GM23248 (cell line): Measurements from ENCODE around the gene CCDC141. TPM values are rescaled to one million over a fixed set of nuclear protein-coding genes. Genes with fewer than 3 reads are reported as not detected.
A peak's percentile ranks its signal among the peaks of the same experiment; 100 is the strongest.

ENCODE experiments used
- DNase-seq: peaks from one replicate; pipeline ENCODE4 v3.0.0-alpha.2; 2015
- H2AFZ ChIP-seq: fragments of 200-600 bp; sonication (generic); 2 replicates; pipeline ENCODE4 v1.6.1; 2016; ENCODE audit warnings: antibody characterized with exemption
- H3F3A ChIP-seq: fragments of 200-600 bp; sonication (generic); 2 replicates; pipeline ENCODE4 v1.6.1; 2016; ENCODE audit warnings: mild to moderate bottlenecking, antibody characterized with exemption, mixed run types; ENCODE audit not compliant: insufficient read depth
- H3K27ac ChIP-seq: fragments of 200-600 bp; sonication (generic); 2 replicates; pipeline ENCODE4 v1.5.1; 2016; ENCODE audit warnings: mild to moderate bottlenecking
- H3K27me3 ChIP-seq: fragments of 200-600 bp; sonication (generic); replicated peaks from 2 replicates; pipeline ENCODE4 v1.6.1; 2016; ENCODE audit warnings: mild to moderate bottlenecking; ENCODE audit not compliant: insufficient read depth
- H3K36me3 ChIP-seq: fragments of 200-600 bp; sonication (generic); 2 replicates; pipeline ENCODE4 v1.6.1; 2016; ENCODE audit warnings: low read depth, mild to moderate bottlenecking
- H3K4me1 ChIP-seq: fragments of 200-600 bp; sonication (generic); 2 replicates; pipeline ENCODE4 v1.6.1; 2016; ENCODE audit warnings: mild to moderate bottlenecking; ENCODE audit not compliant: insufficient read depth
- H3K4me2 ChIP-seq: fragments of 200-600 bp; sonication (generic); one replicate; pipeline ENCODE4 v1.6.1; 2016; ENCODE audit warnings: mild to moderate bottlenecking; ENCODE audit not compliant: unreplicated experiment
- H3K4me3 ChIP-seq: fragments of 200-600 bp; sonication (generic); 2 replicates; pipeline ENCODE4 v1.5.1; 2016; ENCODE audit warnings: mild to moderate bottlenecking
- H3K79me2 ChIP-seq: fragments of 200-600 bp; sonication (generic); 2 replicates; pipeline ENCODE4 v1.6.1; 2016; ENCODE audit warnings: mild to moderate bottlenecking; ENCODE audit not compliant: insufficient read depth
- H3K9ac ChIP-seq: fragments of 200-600 bp; sonication (generic); 2 replicates; pipeline ENCODE4 v1.6.1; 2016; ENCODE audit warnings: mild to moderate bottlenecking
- H3K9me2 ChIP-seq: fragments of 200-600 bp; sonication (generic); 2 replicates; pipeline ENCODE4 v1.6.1; 2016; ENCODE audit warnings: mixed run types, mild to moderate bottlenecking, moderate library complexity; ENCODE audit not compliant: insufficient read depth
- H3K9me3 ChIP-seq: fragments of 200-600 bp; sonication (generic); one replicate; pipeline ENCODE4 v1.6.1; 2017; ENCODE audit warnings: low read depth
- H4K20me1 ChIP-seq: fragments of 200-600 bp; sonication (generic); 2 replicates; pipeline ENCODE4 v1.6.0; 2016; ENCODE audit not compliant: insufficient read depth
- EZH2 ChIP-seq: fragments of 200-600 bp; sonication (generic); IDR thresholded peaks from 2 replicates; pipeline ENCODE4 v1.6.1; 2018; ENCODE audit warnings: antibody characterized with exemption, mild to moderate bottlenecking; ENCODE audit not compliant: insufficient read depth, poor library complexity, severe bottlenecking
- EZH2phosphoT487 ChIP-seq: fragments of 200-600 bp; sonication (generic); IDR thresholded peaks from 2 replicates; pipeline ENCODE4 v1.6.1; 2018; ENCODE audit warnings: antibody characterized with exemption, moderate library complexity, mild to moderate bottlenecking, low read depth; ENCODE audit not compliant: insufficient read depth
- WGBS, 2 experiments: methylation state at CpG; one replicate each; pipeline ENCODE4 v1.1.6; 2015 to 2017; ENCODE audit warnings: low lambda C conversion rate in 2 of 2, low coverage in 1 of 2; ENCODE audit errors: missing lambda C conversion rate in 2 of 2; 5-methylcytosine and 5-hydroxymethylcytosine counted together
- in situ Hi-C: fragments of 300-500 bp; cut with MboI; formaldehyde crosslinking; loops from 2 replicates; pipeline ENCODE4 v1.15.0; 2020
- polyA plus RNA-seq: library from polyadenylated mRNA; unstranded; fragments of >200 nt; fragmentation: Nextera tagmentation; extraction: Ambion mirVana; gene quantifications from 2 replicates; pipeline ENCODE4 v1.2.1, GENCODE V29; 2016
- total RNA-seq: library from RNA; depleted of rRNA; stranded (reverse); fragments of >200 nt; shearing (Covaris generic); gene quantifications from 2 replicates; pipeline ENCODE4 v1.2.3, GENCODE V29; 2014

Gene CCDC141
- total and polyA plus RNA-seq, 2 experiments from 2014 or later = not detected

DNA sequence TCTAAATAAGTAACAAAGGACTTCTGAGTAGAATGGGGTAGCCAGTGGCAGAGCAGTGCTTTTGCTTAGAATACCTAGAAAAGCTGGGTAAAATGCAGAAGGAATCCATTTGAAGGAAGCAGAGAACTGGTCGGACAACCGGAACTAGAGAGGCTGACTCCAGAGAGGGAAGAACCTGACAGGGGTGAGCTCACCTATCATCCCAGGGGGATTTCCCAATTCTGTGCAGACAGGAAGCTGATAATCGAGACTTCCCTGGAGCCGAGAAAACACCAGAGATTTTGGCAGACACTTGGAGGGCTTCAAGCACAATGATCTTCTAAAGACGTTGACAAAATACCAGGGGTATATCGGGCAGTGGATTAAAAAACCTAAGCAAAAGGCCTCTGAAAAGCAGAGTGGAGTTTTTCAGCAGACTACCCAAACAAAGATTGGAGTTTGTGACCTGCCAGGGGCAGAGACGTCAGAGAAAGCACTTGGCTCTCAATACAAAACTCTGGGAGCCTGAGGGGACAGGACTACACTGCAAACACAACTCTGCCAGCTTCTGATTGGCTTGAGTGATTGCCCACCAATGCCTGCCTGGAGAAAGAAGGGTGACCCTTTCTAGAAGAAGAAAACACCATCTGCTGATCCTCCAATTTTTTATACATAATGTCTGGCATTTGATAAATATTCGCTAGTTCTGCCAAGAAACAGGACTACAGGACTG, 175.3 kb downstream of the CCDC141 start:
- Histone ChIP-seq H3K79me2 (no peaks in the 10 kb centered on the region), H4K20me1 (no peaks in the 10 kb centered on the region), H3K4me3 (no peak overlapping the region), H3K4me2 (no peak overlapping the region), H3K9ac (no peak overlapping the region), H3K4me1 (peaks cover 8% of the 10 kb centered on the region), H3K9me3 (no peaks in the 10 kb centered on the region), H3K27ac (no peak overlapping the region), H3F3A (no peaks in the 10 kb centered on the region), H3K36me3 (no peaks in the 10 kb centered on the region), H2AFZ (no peak overlapping the region), H3K27me3 (no peaks in the 10 kb centered on the region), H3K9me2 (no peaks in the 10 kb centered on the region)
- WGBS, 2 experiments = 80 to 84% methylated on average over 8 of the region's 8 CpGs
- DNase-seq = no peak
- TF ChIP-seq EZH2 = no peak
- in situ Hi-C loops = no loop called here

- Histone ChIP-seq H2AFZ (no peak overlapping the region), H3K9me2 (no peaks in the 10 kb centered on the region), H4K20me1 (no peaks in the 10 kb centered on the region), H3K4me3 (no peak overlapping the region), H3K36me3 (no peaks in the 10 kb centered on the region), H3K9ac (no peak overlapping the region), H3K27ac (no peak overlapping the region), H3K79me2 (no peaks in the 10 kb centered on the region), H3K4me2 (no peak overlapping the region), H3F3A (no peaks in the 10 kb centered on the region), H3K9me3 (no peaks in the 10 kb centered on the region), H3K27me3 (no peaks in the 10 kb centered on the region), H3K4me1 (peaks cover 8% of the 10 kb centered on the region)
- in situ Hi-C loops = no loop called here
- 66 to 72% methylated on average over 3 of the region's 3 CpGs for WGBS, 2 experiments
- TF ChIP-seq EZH2 = no peak
- TF ChIP-seq EZH2phosphoT487 = no peak
- DNase-seq = no peak
These were observed 176.0 kb downstream of the CCDC141 start for GRCh38 chr2:178873912-178874311.

- no peak overlapping the region for H3K27ac ChIP-seq
- no peaks in the 10 kb centered on the region for H4K20me1 ChIP-seq
- peaks cover 8% of the 10 kb centered on the region for H3K4me1 ChIP-seq
- no peak for DNase-seq
- no peaks in the 10 kb centered on the region for H3K27me3 ChIP-seq
- 95 to 97% methylated on average over 1 of the region's 1 CpG for WGBS, 2 experiments
- H3F3A ChIP-seq = no peaks in the 10 kb centered on the region
- H3K9ac ChIP-seq = no peak overlapping the region
- H3K36me3 ChIP-seq = no peaks in the 10 kb centered on the region
- no peak overlapping the region for H2AFZ ChIP-seq
- no peaks in the 10 kb centered on the region for H3K9me2 ChIP-seq
- no peak overlapping the region for H3K4me3 ChIP-seq
- in situ Hi-C loops = no loop called here
- H3K79me2 ChIP-seq = no peaks in the 10 kb centered on the region
- H3K4me2 ChIP-seq = no peak overlapping the region
- TF ChIP-seq EZH2 = no peak
- no peak for TF ChIP-seq EZH2phosphoT487
- no peaks in the 10 kb centered on the region for H3K9me3 ChIP-seq
These were observed 178.4 kb downstream of the CCDC141 start for GRCh38 chr2:178871536-178871935.

DNA sequence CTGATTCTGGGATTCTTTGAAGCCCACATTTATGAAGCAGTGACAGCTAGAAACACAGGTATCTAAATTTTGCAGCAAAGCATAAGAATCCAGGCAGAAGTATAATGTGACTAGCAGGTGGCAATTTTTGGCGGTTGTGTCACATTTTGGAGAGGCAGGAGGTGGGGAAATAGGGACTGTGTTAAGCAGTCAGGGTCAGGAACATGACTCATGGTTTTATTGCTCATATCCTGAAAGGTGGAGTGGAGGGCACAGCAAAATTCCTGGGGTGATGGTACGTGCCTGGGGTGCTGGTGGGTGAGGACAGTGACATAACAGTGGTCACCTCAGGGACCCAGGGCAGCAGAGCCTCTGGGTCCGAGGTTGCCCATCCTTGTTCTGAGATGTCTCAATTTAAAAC, 179.2 kb downstream of the CCDC141 start:
- no peaks in the 10 kb centered on the region for H4K20me1 ChIP-seq
- in situ Hi-C loops = no loop called here
- H3K4me1 ChIP-seq = peaks cover 10% of the 10 kb centered on the region
- H3K27ac ChIP-seq = no peak overlapping the region
- no peaks in the 10 kb centered on the region for H3K27me3 ChIP-seq
- H3F3A ChIP-seq = no peaks in the 10 kb centered on the region
- H3K79me2 ChIP-seq = no peaks in the 10 kb centered on the region
- no peak overlapping the region for H3K4me2 ChIP-seq
- H3K9me3 ChIP-seq = no peaks in the 10 kb centered on the region
- no peaks in the 10 kb centered on the region for H3K36me3 ChIP-seq
- H3K9me2 ChIP-seq = no peaks in the 10 kb centered on the region
- no peak overlapping the region for H3K9ac ChIP-seq
- H3K4me3 ChIP-seq = no peak overlapping the region
- DNase-seq = peak; percentile 70
- H2AFZ ChIP-seq = no peak overlapping the region
- TF ChIP-seq EZH2 (no peak), EZH2phosphoT487 (no peak)
- 36% methylated on average over 3 of the region's 3 CpGs for WGBS, 2 experiments

DNA sequence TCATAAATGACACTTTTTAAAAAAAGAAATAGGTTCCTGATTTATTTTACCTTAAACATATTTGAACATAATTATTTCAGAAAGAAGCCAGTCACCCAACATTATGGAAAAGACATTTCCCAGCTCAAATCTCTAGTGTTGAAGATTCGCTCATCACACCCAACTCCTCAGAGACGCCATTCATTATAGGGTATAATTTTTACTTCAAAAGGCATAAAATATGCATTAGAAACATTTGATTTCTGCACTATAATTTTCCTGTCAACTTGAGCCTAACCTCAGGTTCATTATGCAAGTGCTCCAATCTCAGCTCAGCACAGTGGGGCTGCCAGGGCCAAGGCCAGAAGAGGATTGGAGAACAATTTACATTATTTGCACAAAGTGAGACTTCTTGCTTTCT, 183.9 kb downstream of the CCDC141 start:
- no peak overlapping the region for H3K4me2 ChIP-seq
- no peak overlapping the region for H3K4me3 ChIP-seq
- WGBS, 2 experiments = 96 to 99% methylated on average over 2 of the region's 2 CpGs

More for the DNA sequence above, 183.9 kb downstream of the CCDC141 start:
- in situ Hi-C loops = no loop called here
- no peaks in the 10 kb centered on the region for H3K9me2 ChIP-seq
- no peak overlapping the region for H3K9ac ChIP-seq
- no peak overlapping the region for H2AFZ ChIP-seq
- no peak for TF ChIP-seq EZH2
- no peak for TF ChIP-seq EZH2phosphoT487
- H3K9me3 ChIP-seq = no peaks in the 10 kb centered on the region
- no peak for DNase-seq
- H3K27me3 ChIP-seq = no peaks in the 10 kb centered on the region
- H3K4me1 ChIP-seq = peaks cover 39% of the 10 kb centered on the region
- H3F3A ChIP-seq = peaks cover 28% of the 10 kb centered on the region
- H4K20me1 ChIP-seq = no peaks in the 10 kb centered on the region
- no peaks in the 10 kb centered on the region for H3K36me3 ChIP-seq
- no peaks in the 10 kb centered on the region for H3K79me2 ChIP-seq
- H3K27ac ChIP-seq = no peak overlapping the region
